GM12872 (cell line): Measurements from ENCODE around the gene TMPRSS2.

Experiments
- TF ChIP-seq, protein P1 (sequence below): IDR thresholded peaks from 3 replicates; pipeline ENCODE4 v1.5.1; 2011; ENCODE audit warnings: low read depth, mild to moderate bottlenecking, low read length, moderate library complexity; ENCODE audit not compliant: insufficient read depth

Gene TMPRSS2

DNA sequence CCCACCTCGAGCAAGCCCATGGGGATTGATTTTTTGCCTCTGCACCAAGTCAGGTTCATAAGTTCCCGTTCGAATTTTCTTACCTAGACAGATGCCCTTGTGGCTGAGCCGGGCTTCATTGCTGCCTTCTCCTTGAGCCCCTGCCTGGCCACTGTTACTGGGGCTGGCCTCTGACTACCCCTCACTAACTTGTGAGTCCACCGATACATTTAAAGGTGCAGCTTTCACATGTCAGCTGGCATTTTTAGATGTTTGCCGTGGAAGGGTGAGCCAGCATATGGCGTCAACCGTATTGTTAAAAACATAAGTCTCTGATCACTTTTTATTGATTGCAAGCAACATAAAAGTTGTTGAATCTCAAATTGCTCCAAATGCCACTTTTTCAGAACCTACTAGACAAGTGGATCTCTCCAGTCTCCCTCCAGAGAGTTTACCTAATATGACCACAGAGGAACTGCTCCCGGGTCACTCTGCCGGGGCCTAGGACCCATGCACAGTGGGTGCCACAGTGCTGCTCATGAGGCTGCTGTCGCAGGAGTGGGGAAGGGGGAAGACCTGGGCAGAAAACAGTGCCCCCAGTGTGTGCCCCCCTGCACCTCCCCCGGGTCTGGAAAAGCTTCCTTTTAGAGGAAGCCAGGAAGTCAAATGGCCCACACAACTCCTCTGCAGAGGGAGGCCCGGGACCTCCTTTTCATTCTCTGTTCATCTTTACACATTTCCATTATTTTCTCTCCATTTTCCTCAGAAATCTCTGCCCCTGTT is 63.1 kb downstream of the TMPRSS2 start:
- TF ChIP-seq, protein P1, sequence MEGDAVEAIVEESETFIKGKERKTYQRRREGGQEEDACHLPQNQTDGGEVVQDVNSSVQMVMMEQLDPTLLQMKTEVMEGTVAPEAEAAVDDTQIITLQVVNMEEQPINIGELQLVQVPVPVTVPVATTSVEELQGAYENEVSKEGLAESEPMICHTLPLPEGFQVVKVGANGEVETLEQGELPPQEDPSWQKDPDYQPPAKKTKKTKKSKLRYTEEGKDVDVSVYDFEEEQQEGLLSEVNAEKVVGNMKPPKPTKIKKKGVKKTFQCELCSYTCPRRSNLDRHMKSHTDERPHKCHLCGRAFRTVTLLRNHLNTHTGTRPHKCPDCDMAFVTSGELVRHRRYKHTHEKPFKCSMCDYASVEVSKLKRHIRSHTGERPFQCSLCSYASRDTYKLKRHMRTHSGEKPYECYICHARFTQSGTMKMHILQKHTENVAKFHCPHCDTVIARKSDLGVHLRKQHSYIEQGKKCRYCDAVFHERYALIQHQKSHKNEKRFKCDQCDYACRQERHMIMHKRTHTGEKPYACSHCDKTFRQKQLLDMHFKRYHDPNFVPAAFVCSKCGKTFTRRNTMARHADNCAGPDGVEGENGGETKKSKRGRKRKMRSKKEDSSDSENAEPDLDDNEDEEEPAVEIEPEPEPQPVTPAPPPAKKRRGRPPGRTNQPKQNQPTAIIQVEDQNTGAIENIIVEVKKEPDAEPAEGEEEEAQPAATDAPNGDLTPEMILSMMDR = no peak

DNA sequence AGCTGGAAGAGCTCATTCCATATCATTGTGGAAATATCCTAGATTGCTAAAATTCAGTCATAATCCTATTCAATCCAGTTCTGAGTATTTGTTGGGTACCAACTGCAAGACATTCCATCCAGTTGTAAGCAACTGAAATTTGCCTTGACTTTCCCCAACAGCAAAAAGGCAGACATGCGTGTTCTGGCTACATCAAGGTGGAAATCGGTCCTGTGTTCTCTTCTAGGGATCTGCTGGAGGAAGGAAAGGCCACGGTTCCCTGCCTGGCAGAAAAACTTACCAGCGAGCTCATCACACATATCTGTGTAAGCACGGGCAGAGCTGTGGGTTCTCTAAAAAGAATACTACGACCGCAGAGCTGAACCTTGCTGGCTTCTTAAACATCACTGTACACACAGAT is 64.4 kb downstream of the TMPRSS2 start:
- TF ChIP-seq, protein P1 = no peak

DNA sequence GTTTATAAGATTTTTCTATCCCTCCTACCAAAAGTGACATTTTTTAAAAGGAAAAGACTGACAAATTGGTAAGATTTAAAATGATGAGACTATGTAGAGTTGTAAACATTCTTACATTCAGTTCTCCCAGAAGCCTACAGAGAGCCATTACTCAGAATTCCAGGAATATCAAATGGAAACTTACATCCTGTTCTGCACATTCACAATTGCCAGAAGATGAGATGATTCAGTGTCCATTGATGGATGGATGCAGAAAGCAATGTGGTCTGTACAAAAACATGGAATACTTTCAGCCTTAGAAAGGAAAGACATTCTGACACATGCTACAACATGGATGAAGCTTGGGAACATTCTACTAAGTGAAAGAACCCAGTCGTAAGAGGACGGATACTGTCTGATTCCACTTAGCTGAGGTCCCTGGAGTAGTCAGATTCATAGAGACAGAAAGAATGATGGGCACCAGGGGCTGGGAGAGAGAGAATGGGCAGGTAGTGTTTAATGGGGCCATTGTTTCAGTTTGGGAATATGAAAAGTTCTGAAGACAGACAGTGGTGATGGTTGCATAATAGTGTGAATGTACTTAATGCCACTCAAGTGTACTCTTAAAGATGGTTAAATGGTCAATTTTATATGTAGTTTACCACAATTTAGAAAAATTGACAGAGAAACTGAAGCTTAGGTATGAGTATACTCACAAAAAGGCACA is 65.3 kb downstream of the TMPRSS2 start:
- TF ChIP-seq, protein P1 = no peak

DNA sequence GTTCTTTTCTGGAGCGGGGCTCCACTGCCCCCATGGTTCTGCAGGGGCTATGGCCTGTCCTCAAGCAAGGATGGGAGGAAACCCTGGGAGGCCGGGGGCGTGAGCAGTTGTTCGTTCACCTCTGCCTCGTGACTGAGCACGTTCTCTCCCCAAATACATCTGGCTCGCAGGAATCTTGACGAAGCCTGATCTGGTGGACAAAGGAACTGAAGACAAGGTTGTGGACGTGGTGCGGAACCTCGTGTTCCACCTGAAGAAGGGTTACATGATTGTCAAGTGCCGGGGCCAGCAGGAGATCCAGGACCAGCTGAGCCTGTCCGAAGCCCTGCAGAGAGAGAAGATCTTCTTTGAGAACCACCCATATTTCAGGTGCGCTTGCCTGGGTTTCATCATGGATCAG is 66.4 kb downstream of the TMPRSS2 start:
- TF ChIP-seq, protein P1 = no peak

DNA sequence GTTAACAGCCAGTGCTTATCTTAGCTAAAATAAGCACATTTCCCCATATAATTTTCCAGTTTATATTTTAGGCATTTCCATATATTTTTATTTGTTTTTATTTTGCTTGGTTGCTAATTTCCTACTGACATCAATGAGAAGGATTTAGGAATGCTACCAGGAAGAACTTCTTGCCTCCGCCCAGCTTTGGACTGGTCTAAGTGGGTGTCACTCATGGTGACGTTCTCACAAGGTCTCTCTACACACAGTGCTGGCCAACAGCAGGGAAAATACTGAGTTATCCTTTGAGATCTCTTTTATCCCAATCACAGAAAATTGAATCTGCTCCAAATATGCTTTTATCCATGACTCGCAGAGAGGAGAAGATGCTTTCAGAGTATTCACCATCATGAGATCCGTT is 68.7 kb downstream of the TMPRSS2 start:
- TF ChIP-seq, protein P1 = no peak

DNA sequence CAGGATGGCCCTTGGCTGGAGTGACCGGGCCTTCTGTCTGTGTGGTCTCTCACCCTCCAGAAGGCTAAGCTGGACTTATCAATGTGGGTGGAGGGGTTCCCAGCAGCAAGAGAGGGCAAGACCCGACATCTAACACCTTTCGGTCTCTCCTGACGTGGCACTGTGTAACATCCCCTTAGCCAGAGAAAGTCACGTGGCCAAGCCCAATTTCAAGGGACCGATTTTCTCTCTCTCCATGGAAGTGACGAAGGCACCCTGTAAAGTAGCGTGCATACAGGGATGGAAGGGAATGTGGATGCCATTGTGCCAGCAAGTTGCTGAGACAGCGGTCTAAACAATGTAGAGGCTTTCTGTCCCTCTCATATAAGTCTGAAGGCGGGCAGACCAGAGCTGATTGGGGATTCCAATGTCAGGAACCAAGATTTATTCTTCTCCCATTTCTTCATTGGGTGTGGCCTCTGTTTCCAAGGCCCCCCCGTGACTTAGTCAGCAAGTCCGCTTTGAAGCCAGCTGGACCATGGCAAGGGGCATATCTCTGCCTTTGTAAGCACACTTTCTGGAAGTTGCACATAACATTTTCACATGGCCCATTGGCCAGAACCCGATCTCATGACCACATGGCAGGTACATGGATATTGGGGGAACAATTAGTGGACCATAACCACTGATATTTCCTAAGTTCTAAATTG is 69.4 kb downstream of the TMPRSS2 start:
- TF ChIP-seq, protein P1 = no peak

GRCh38 chr21:41437729-41438128 is 70.2 kb downstream of the TMPRSS2 start:
- TF ChIP-seq, protein P1 = no peak
